Hippocampal formation (tissue), 2 donors: ENCODE measurements around the gene PLCH2.
"Not testable (repeated sequence)": the region's sequence is repeated elsewhere in the genome, so short reads cannot be mapped to it uniquely, and the experiment has no call there.

Experiments
- DNase-seq, 2 donors: peaks; one replicate each; lab custom pipeline; 2025; lab: John Stamatoyannopoulos, UW

PLCH2 gene

DNA sequence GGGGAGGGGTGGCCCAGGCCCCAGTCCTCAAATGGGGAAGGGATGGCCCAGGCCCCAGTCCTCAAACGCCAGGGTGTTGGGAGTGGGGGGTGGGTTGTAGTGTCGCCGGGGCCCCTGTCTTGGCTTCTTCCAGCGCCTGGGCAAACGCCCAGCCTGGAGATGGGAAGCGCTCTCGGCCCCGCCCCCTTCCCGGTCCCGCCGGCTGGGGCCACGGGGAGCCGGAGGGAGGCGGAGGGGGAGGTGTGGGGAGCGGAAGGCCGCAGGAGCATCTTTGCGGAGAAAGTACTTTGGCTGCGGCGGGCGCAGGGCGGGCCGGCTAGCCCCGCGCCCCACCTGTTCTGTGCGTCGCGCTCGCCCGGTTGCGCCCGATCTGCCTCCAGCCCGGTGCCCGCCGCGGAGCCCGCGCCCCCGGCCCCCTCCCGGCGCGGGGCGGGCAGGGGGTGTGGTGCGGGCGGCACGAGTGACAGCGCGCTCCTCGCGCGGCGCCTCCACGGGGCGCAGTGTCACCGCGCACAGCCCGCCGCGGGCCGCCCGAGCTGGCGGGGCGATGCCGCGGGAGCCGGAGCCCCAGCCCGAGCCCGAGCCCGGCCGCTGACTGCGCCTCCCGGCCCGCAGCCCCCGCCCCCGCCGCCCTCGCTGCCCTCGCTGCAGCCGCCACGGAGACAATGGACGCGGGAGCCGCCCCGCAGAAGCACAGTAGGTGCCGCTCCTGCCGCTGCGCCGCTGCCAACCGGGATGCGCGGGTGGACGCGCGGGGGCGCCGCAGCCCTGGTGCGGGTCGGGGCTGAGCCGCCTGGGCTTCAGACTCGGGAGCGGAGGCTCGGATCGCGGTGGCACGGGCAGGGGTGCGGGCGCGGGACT lies 32.6 kb upstream of the PLCH2 start:
- peak; percentile 26 to 67 for DNase-seq

DNA sequence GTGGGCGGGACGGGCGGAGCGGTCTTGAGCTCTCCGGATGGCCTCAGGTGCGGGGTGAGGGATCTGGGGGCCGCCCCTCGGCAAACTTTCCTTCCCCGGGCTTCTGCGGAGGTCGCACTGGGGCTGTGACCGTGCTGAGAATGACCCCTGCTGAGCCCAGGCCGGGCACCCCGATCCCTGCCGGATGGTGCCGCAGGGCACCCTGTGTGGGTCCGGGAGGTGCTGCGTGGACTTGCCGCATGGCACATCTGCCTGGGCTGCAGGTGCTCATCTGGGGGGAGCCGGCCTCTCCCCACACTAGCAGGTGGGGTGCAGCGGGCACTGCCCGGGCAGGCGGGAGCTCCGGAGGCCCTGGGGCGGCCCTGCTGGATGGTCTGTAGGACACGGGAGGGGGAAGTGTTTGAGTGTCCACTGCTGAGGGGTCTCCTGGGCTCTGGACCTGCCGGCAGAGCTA lies 31.9 kb upstream of the PLCH2 start:
- no peak for DNase-seq

GRCh38 chr1:2445162-2445822 lies 30.8 kb upstream of the PLCH2 start:
- DNase-seq: no peak

DNA sequence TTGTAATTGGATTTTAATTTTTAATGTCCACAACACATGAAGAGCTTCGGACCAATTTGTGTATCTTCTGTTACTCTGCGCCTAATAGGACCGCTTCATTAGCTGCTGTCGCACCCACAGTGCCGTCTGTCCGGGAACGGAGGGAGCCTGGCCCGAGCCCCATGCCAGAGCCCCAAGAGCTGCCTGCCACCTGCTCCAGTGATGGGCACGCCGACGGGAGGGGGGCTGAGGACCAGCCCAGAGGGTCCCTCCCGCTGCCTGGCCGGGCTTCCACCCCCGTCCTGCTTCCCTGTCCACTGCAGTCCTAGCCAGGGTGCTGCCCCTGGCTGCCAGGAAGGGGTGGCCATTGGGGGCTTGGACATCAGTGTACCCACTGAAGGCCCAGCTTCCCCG lies 30.3 kb upstream of the PLCH2 start:
- no peak for DNase-seq

- DNase-seq: peak; percentile 67 to 79
Measured at GRCh38 chr1:2446394-2446793, 29.7 kb upstream of the PLCH2 start.

DNA sequence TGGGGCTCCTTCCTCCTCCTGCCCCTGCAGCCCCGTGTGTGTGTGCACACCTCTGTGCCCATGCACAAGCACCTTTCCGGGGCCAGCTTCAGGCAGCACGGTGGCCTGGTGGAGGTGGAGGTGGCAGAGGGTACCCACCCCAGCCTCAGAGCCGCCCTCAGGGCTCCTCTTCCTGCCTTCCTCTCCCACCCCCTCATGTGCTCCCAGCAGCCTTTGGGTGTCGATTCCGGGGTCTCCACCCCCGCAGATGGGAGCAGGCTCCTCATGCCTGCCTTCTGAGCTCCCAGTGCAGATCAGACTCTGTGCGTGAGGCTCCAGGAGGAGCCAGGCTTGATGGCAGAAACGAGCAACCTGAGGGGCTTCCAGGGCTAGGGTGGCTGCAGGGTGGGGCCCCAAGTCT lies 29.2 kb upstream of the PLCH2 start:
- DNase-seq: no peak

DNA sequence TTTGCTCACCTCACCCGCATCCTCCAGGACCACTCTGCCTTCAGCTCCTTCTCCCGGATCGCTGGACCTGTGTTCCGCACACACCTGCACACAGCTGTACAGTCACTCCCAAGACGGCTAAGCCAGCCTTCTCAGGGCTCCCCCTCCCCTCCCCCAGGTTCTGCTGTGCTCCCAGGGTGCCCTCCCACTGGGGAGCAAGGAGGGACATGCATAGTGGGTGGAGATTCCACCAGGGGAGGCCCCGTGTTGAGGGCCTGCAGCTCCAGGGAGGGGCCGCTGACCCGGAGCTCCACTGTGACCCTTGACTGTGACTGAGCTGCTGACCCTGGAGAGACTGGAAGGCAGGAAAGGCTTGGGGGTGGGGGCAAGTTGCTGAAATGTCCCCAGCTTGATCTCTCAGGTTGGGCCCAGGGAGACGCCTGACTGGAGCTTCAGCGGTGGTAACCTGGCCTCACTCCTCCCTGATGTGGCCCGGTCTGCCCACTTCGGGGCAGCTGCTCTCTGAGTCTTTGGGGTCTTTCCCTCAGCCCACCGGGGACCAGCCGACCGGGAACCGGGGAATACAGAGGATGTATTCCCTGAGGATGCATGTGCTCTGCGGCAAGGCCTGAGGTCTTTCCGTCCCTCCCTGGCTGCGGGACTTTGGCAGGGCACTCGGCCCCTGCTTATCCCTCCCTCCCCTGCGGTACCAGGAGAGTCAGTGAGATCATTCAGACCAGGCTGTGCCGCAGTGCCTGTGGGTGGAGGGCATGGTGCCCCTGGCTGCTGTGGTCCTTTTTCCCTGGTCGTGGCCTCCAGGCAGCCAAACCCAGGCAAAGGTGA lies 28.6 kb upstream of the PLCH2 start:
- DNase-seq: no peak

DNA sequence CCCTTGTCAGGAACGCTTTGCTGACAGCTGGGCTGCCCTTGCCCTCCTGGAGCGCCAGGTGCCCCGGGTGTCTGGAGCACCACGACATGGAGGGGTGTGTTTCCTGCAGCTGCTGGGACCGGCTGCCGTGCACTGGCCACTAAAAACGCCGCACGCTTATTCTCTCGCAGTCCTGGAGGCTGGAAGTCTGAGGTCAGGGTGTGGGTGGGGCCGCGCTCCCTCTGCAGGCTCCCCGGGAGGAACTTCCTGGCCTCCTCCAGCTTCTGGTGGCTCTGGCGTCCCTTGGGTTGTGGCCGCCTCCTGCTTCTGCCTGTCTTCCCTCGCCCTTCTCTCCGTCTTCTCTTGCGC lies 28.0 kb upstream of the PLCH2 start:
- DNase-seq: no peak

- peak in 1 of 2 donors; percentile 51 for DNase-seq
Measured at GRCh38 chr1:2449636-2450454, 26.2 kb upstream of the PLCH2 start.

- no peak for DNase-seq
Measured at GRCh38 chr1:2451741-2452140, 24.3 kb upstream of the PLCH2 start.

DNA sequence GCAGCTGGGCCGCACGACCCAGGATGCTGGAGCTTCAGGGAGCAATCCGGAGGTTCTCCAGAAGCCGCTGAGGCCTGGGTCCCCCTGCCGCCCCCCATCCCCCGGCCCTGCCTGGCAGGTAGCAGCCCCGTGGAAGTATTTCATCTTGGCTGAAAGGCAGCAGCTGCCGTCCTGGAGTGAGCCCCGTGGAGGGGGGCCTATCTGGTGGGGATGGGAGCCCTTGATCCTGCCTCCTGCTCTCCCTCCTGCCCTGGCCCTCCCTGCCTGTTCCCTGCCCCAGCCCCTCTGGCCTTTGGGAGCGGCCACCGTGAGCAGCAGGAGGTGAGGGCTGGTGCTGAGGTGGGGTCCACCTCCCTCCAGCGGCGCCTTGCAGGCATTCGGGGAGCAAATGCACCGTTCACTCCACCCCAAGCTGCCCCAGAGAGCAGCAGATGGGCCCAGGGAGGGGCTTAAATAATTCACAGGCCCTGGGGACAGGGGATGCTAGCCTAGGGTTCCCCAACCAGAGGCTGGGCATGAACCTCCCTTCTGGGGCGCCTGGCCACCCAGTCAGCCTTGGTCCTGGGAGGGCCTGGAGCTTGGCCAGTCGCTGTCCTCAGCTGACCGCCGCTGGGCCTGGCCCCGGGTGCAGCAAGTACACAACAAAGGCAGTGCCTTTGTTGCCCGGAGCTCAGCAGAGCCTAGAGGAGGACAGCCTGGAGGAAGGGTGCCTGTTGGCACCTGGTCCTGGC lies 23.7 kb upstream of the PLCH2 start:
- peak; percentile 73 to 81 for DNase-seq

DNA sequence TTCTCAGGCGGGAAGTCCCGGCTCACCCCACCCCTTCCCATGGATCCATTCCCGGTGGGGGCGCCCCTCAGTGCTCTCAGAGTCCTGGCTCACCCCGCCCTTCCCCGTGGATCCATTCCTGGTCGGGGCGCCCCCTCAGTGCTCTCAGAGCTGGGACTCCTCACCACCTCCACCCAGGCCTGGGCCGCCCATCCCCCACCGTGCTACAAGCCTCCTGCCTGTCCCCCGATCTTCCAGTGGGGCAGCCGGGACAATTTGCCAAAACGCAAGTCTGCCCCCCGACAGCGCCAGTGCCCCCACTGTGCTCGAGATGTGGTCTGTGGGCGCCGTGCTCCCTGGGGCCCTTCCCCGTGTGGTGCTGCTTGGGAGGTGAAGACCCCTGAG lies 23.2 kb upstream of the PLCH2 start:
- no peak for DNase-seq

GRCh38 chr1:2454227-2454626 lies 21.9 kb upstream of the PLCH2 start:
- no peak for DNase-seq

DNA sequence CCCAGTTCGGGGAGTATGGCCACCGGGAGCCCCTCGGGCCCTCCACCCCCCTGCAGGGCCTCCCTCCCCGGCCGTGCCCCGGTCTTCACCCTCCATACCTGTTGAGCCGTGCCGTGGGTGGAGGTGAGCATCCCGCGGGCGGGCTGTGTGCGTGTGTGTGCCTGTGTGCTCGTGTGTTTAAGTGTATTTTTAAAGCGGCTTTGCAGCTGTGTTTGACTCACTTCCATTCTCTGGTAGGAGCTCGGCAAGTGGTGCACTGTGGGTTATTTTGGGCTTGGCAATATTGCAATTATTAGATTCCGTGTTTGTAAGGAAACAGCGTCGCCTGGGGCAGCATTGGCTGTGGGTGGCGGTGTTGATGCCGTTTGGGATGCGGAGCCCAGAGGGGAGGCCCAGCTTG lies 20.3 kb upstream of the PLCH2 start:
- DNase-seq: no peak

DNA sequence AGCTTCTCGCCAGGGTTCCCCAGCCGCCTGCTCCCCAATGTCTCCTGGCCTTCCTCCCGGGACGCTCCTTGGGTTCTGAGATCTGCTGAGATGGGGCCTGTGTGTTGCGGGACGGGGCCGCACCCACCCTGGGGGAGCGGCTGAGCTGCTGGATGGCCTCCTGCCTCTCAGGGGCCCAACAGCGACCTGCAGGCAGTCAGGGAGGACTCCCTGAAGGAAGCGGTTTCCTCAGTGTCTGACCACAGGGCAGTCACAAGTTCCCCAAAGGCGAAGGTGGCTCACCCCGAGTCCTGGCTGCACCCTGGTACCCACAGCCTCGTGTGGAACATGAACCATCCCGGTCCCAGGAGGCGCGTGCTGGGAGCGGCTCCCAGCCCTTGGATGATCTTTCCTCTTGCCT lies 18.6 kb upstream of the PLCH2 start:
- no peak for DNase-seq

- DNase-seq: no peak
Measured at GRCh38 chr1:2458687-2459086, 17.4 kb upstream of the PLCH2 start.

- DNase-seq: not testable (repeated sequence)
Measured at GRCh38 chr1:2459102-2459753, 16.9 kb upstream of the PLCH2 start.

- peak; percentile 74 to 78 for DNase-seq
Measured at GRCh38 chr1:2459757-2460156, 16.3 kb upstream of the PLCH2 start.

GRCh38 chr1:2460203-2460602 lies 15.9 kb upstream of the PLCH2 start:
- no peak for DNase-seq

DNA sequence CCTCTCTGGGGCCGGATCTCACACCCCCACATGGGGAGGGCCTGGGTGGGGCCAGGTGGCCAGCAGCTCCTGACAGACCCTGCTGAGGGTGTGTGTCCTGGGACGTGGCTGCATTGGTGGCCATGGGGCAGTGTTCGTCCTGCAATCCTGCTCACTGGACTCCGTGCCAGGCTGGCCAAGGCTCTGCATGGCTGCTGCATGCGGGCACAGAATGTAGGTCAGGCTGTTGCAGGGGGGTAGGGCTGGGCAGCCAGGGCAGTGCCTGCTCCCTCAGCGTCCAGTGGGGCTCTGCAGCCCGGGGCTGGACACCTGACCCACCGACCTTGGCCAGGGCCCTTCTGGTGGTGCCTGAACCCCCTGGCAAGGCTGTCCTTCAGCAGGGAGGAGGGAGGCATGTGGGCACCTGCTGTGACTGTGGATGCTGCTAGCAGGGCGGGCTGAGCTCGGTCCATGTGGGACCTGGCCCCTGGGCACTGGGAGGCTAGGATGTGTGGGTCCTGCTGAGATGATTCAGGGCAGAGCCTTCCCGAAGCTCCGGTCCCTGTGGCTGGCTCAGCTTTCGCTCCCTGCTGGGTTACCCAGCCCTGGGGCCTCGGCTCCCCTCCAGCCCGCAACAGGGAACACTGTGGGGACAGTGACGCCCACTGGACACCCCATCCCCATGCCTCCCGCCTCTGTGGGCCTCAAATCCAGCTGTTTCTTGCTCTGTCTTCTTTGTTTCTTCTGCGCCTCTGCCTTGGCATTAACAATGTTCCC lies 14.9 kb upstream of the PLCH2 start:
- no peak for DNase-seq
